ENCODE measurements around the gene TMEM175. TPM values are rescaled to one million over a fixed set of nuclear protein-coding genes. Genes with fewer than 3 reads are reported as not detected.
A peak's percentile ranks its signal among the peaks of the same experiment; 100 is the strongest.

Gene TMEM175
- total RNA-seq, 1 donor from 2014 or later = 42.4 TPM

DNA sequence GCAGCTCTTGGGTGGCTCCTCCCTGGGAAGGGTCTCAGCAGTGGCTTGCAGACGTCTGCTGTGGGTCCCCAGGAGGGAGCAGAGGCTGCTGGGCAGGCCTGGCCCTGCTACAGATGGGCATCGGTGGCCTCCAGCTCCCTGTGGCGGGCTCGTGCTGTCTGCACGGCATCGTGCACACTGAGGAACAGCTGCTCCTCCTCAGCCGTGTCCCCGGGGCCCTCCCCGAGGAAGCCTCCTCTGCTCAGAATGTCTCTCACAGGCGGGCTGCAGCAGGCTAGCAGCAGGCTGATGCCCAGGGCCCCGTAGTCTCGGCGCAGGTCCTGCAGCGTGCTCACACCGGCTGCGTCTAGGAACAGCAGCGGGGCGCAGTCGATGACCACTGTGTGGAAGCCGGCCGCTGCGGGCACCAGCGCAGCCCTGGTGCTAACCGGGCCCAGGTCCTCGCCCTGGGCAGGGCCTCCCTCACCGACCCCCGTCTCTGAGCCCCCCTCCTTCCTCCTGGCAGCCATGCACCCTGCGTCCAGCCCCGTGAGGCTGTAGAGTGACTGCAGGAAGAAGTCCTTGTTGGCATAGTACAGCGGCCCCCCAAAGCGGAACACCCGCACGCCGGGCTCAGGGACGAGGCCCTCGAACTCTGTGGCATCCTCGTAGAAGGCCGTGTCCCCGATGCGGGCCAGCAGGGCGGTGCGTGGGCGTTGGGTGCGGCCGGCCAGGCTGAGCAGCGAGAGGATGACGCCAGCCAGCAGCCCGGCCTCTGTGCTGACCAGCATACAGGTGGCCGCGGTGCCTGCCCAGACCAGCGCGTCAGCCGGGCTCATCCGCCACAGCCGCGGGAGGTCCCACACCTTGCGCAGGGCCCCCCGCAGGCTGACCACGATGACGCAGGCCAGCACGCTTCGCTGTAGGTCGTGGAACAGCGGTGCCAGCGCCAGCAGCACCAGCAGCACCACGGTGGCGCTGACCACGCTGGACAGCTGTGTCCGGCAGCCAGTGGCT is 56.8 kb downstream of the TMEM175 start:
- Histone ChIP-seq H3K9me3 (no peaks in the 10 kb centered on the region), H3K4me3 (no peak overlapping the region), H3K27me3 (no peaks in the 10 kb centered on the region), H3K27ac (no peak overlapping the region), H3K4me1 (peaks cover 37% of the 10 kb centered on the region), H3K36me3 (no peaks in the 10 kb centered on the region)
- ATAC-seq (no peak), DNase-seq (no peak)
- intact Hi-C loops (cut with DNase I) = no loop called here
- TF ChIP-seq, protein P1, sequence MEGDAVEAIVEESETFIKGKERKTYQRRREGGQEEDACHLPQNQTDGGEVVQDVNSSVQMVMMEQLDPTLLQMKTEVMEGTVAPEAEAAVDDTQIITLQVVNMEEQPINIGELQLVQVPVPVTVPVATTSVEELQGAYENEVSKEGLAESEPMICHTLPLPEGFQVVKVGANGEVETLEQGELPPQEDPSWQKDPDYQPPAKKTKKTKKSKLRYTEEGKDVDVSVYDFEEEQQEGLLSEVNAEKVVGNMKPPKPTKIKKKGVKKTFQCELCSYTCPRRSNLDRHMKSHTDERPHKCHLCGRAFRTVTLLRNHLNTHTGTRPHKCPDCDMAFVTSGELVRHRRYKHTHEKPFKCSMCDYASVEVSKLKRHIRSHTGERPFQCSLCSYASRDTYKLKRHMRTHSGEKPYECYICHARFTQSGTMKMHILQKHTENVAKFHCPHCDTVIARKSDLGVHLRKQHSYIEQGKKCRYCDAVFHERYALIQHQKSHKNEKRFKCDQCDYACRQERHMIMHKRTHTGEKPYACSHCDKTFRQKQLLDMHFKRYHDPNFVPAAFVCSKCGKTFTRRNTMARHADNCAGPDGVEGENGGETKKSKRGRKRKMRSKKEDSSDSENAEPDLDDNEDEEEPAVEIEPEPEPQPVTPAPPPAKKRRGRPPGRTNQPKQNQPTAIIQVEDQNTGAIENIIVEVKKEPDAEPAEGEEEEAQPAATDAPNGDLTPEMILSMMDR (IDR thresholded peaks at IDR 0.05) = no peak

DNA sequence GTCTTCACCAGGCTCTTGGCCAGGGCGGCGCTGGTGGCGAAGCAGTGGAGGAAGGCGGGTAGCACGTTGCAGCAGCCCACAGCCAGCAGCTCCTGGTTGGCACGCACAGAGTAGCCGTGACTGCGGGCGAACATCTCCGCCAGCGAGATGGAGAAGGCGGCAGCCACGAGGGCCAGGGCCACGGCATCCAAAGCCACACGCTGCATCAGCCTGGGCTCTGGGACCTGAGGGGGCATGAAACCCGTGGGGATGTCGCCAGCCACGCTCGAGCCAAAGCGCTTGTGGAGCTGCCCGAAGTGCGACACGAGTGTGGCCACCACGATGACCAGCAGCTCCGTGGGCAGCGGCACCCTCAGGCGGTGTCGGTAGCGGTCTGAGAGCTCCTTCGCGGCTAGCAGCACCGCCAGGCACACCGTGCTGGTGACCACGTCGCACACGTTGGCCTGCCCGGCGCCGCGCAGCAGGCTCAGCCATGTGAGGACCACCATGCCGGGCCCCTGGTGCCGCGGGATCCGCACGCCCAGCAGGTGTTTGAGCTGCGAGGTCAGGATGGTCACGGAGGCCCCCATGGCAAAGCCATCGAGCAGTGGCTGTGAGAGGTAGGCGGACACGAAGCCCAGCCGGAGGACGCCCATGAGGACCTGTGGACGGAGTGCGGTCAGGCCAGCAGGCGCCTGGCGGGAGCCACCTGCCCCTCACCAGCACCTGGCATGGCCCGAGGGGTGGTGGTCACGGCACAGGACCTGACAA is 57.6 kb downstream of the TMEM175 start:
- Histone ChIP-seq H3K4me3 (no peak overlapping the region), H3K9me3 (no peaks in the 10 kb centered on the region), H3K27me3 (no peaks in the 10 kb centered on the region), H3K36me3 (no peaks in the 10 kb centered on the region), H3K4me1 (peaks cover 37% of the 10 kb centered on the region), H3K27ac (no peak overlapping the region)
- ATAC-seq (no peak), DNase-seq (no peak)
- TF ChIP-seq, protein P1 (IDR thresholded peaks at IDR 0.05) = no peak
- intact Hi-C loops (cut with DNase I) = no loop called here

DNA sequence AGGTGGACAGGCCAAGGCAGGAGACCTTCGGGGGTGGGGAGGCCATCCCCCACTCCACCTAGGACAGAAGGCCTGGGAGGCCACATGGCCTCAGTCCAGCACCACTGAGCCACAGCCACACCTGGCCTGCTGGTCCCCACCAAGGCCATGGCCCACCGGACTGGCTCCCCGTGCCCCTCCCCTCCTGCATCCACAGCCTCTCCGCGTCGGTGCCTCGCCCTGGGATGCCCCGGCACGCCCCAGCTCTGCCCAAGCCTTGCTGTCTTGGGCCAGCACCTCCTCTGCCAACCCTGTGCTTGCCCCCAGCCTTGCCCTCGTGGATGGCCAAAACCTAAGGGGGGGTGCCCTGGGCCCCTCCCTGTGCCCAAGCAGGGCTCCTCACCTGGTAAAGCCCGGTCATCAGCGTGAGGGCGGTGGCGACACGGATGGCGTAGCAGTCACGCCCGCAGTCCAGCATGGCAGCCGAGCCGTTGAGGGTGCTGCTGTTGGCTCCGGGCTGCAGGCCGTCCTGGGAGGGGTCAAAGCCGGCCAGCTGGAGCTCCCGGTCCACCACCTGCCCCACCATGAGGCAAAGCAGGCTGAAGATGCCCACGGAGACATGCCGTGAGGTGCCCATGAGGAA is 58.6 kb downstream of the TMEM175 start:
- Histone ChIP-seq H3K27ac (no peak overlapping the region), H3K27me3 (no peaks in the 10 kb centered on the region), H3K9me3 (no peaks in the 10 kb centered on the region), H3K4me1 (peaks cover 31% of the 10 kb centered on the region), H3K36me3 (no peaks in the 10 kb centered on the region), H3K4me3 (no peak overlapping the region)
- TF ChIP-seq, protein P1 (IDR thresholded peaks at IDR 0.05) = no peak
- intact Hi-C loops (cut with DNase I) = no loop called here
- ATAC-seq (no peak), DNase-seq (no peak)

DNA sequence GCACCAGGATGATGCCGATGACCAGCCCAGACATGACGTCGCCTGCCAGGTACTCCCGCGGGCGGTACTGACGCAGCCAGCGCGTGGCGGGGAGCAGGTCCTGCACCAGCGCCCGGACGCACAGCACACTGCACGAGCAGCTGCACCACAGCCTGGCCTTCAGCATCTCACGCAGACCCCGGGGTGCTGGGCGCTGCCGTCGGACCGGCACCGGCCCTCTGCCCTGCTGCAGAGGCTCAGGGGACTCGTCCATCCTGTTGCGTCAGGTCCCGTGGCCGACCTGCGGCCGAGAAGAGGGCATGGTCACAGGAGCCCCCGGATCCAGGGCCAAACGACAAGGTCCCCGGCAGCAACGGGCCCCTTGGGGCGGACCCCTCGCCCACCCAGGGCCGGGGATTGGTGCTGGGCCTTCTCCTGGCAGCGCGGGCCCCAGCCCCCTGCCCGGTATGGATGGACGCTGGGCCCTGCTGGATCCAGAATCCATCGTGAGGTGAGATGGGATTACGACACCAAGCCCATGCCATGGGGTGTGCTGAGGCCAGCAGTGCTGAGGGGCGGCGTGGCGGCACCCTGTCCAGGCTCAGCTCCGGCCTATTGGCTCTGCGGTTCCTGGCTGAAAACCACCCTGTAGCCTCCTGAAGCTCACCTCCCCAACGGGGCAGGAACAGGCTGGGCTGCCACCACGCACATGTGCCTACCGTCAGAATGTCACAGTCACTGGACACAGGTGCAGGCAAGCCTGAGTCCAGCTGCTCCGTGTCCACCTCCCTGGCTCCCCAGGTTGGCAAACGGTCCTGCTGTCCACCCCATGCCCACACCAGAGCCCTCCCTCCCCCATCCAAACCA is 59.4 kb downstream of the TMEM175 start:
- H3K4me3 ChIP-seq = no peak overlapping the region
- peak overlapping the region; percentile 86 for H3K27ac ChIP-seq
- intact Hi-C loops (cut with DNase I) = no loop called here

More for the DNA sequence above, 59.4 kb downstream of the TMEM175 start:
- Histone ChIP-seq H3K9me3 (no peaks in the 10 kb centered on the region), H3K27me3 (peaks cover 2% of the 10 kb centered on the region), H3K36me3 (no peaks in the 10 kb centered on the region), H3K4me1 (peaks cover 25% of the 10 kb centered on the region)
- DNase-seq (no peak), ATAC-seq (no peak)
- TF ChIP-seq, protein P1 (IDR thresholded peaks at IDR 0.05) = no peak

All from upper lobe of right lung (tissue), 1 donor.